Hippocampal formation (tissue), 2 donors: ENCODE measurements around the gene CHST13.
A peak's percentile ranks its signal among the peaks of the same experiment; 100 is the strongest.

Source experiments
- DNase-seq, 2 donors: peaks; one replicate each; lab custom pipeline; 2025; lab: John Stamatoyannopoulos, UW

The CHST13 gene

DNA sequence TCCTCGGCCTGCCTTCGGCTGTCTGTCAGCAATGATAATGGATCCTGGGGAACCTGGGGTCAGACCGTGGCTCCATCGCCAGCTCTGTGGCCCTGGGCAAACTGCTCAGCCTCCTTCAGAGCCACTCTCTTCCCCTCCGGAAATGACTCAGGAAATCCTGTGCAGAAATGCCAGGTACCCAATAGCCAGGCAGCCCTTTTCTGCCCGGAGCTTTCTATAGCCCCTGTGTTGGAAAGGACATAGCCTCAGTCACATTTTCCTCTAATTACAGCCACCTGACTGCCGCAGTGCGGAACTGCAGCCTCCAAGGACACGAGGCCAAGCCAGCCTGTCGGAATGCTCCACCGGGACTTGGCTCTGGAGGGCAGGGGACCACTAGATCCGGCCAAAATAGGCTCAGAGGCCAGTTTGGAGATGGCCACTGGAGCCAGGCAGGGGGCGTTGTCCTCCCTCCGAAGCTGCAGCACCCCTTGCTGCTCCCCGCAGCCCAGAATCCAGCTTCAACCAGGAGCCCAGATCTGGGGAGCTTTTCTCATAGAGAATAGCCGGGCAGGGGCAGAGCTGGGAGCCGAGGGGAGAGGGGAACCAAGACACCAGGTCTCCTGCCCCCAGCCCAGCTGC, 36.7 kb upstream of the CHST13 start:
- no peak for DNase-seq

DNA sequence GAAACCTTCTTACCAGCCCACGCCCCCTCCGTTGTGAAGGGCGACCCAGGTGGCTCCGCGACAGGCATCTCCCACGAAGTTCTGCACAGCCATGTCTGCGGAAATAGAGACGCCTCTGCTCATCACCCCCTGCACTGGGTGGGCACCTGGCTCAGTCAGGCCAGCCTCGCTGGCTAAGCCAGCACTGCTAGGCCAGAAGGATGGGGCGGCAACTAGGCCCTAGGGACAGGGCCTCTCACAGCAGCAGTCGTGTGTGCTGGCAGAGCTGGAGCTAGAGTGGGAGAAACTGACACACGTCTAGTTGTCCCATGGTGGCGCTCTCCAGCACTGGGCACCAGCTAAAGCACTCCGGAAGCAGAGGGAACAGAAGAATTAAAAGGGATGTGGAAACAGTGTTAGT, 35.8 kb upstream of the CHST13 start:
- DNase-seq: no peak

DNA sequence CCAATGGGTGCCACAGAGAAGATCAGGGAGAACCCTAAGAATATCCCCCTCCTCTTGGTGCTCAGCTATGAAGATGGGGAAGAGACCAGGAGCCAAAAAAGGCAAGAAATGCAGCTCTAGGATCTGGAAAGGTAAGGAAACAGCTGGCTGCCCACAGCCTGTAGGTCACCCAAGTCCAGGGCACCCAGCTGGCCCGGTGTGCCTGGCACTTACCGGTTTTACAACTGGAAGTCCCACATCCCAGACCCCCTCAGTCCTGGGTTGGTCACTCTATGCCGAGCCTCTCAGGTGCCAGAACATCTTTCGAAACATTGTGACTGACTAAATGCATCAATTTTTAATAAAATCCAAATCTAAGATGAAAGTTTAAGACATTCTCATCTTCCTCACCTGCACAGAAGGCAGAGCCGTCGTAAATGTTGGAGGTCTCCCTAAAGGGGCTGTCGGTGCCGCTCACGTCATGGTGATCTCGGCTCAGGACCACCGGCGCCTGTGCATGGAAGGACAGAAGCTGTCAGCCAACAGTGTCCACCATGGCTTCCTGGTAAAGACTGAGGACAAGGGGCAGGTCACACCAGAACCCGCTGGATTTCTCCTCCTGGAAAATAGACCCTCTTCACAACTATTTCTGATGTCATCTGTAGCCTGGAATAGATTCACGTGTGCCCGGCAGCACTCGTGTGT, 34.9 kb upstream of the CHST13 start:
- no peak for DNase-seq

DNA sequence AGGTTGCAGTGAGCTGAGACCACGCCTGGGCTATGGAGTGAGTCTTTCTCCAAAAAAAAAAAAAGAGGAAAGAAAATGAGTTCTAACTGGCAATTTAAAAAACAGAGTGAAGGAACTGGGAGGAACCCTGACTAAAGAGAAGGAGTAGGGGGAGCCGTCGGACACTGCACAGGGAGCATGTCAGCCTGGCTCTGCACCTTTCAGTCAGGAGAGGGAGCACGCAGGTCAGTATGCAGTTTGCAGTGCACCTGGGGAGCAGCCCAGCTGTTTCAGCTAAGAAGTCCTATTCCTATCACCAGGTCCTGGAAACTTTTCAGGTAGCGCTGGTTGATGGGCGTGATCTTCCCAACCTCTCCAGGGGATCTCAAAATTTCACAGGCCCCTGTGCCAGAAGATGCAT, 33.3 kb upstream of the CHST13 start:
- no peak for DNase-seq

DNA sequence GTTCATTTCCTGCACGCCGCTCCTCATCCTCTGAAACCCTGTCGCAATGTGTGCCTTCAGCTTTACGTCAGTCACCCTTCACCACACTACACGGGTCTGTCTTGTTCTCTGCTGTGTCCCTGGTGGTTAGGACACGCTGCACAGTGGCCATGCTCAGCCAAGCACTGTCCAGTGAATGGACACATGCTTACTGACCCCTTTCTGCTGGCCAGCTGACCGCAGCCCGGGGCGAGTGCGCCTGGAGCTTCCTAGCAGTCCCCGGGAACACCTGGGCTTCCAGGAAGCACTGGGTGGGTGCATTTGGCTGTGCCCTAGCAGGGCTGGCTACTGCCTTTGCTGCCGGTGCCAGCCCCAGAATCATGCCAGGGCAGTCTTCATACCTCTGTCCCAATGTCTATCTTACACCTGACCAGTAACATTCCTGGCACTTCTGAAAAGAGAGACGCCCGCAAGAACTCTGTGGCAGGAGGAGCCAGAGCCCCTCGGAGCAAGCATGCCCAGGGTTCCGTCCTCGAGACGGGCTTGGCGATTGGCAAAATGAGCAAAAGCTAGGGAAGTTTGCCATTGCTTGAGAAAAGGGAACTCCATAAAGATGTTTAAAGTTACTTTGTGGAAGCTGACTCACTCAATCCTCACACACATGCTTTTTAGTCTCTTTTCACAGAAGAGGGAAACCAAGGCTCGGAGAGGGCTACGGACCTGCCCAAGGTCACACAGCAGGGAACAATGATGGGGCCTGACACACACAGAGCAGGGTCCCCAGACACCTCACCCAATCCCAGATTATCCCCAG, 32.5 kb upstream of the CHST13 start:
- DNase-seq: no peak

DNA sequence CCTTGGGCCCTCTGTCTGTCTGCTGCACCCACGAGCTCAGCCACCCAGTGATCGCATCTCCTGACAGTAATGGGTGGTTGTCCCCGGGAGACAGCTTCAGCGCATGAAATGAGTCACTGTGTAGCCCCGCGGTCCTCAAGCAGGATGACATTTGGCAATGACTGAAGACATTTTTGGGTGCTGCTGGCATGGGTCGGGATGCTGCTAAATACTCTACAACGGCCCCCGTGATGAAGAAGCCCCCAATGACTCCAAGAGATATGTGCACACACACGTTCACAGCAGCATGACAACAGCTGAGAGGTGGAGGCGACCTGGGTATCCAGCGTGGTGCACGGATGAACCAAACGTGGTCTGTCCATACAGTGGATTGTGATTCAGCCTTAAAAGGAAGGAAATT, 30.9 kb upstream of the CHST13 start:
- DNase-seq: no peak

DNA sequence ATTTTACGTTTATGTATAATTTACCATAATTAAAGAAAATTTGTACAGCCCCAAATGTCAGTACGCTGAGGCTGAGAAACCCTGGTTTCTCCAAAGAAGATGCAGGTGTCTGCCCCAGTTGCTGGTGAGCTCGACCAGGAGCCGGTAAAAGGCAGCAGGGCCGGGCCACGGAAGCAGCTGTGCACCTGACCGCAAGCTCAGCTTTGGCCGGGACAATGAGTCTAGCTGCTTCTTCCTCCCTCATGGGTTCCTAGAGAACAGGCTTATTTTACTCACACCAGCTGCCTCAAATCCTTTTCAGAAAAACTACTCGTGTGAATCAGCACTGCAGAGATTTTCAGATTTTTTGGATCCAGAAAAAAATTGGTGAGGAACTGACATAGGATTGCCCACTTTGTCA, 30.2 kb upstream of the CHST13 start:
- peak in 1 of 2 donors; percentile 16 for DNase-seq

DNA sequence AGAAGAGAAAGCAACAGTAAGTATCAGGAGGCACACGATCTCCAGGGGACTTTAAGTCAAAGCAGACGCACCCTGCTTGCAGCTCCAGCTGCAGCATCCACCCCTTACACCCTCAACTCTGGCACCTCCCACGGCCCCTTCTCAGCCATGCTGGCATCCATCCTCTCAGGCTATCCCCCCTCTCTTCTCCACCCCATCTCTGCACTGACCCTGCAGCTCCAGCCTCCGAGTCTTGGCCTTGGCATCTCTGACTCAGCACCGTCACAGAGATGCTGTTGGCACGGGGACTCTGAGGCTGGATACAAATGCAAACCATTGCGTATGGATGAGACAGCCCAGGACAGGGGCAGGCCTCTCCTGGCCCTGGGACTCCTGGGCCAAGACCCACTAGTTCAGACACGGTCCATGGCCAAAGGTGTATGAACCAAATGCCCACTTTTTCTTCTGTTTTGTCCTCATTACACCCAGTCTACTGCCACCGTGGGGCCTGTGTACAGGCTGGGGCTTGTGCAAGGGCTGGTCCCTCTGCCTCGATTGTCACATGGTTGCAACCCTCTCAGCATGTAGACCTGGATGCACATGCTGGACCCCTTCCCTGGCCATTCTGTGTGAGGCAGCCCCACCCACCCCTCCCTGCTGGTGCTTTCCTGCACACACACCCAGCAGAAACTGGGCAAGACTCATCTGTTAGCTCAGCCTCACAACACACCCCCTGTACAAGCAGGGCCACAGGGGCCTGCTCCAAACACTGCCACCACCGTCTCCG, 29.6 kb upstream of the CHST13 start:
- DNase-seq: no peak

DNA sequence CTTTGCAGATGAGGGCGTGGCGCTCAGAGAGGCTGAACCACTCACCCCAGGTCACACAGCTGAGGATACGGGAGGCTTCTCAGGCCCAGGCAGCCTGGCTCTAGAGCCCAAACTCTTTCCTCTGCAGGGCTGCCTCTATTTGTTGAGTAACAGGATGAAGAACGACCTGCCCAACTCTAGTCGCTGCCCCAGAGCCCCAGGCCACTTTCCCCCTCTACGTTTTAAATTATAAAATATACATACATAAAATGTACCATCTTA, 29.1 kb upstream of the CHST13 start:
- no peak for DNase-seq

DNA sequence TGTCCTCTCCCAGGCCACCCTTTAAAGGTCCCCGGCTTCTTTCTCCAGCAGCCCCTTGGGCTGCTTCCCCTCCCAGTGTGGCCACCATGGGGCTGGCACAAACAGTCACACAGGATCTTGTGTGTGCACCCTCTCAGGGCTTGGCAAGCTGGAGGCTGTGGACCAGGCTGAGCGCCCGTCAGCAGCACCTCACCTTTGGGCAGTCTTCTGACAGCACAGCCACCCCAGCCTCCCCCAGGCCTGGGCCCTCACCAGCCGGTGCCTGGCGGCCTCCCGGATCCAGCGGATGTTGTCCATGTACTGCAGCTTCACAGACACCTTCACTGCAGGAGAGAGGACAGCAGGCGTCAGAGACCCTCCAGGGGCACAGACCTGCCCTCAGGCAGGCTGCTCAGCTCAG, 28.2 kb upstream of the CHST13 start:
- DNase-seq: no peak

DNA sequence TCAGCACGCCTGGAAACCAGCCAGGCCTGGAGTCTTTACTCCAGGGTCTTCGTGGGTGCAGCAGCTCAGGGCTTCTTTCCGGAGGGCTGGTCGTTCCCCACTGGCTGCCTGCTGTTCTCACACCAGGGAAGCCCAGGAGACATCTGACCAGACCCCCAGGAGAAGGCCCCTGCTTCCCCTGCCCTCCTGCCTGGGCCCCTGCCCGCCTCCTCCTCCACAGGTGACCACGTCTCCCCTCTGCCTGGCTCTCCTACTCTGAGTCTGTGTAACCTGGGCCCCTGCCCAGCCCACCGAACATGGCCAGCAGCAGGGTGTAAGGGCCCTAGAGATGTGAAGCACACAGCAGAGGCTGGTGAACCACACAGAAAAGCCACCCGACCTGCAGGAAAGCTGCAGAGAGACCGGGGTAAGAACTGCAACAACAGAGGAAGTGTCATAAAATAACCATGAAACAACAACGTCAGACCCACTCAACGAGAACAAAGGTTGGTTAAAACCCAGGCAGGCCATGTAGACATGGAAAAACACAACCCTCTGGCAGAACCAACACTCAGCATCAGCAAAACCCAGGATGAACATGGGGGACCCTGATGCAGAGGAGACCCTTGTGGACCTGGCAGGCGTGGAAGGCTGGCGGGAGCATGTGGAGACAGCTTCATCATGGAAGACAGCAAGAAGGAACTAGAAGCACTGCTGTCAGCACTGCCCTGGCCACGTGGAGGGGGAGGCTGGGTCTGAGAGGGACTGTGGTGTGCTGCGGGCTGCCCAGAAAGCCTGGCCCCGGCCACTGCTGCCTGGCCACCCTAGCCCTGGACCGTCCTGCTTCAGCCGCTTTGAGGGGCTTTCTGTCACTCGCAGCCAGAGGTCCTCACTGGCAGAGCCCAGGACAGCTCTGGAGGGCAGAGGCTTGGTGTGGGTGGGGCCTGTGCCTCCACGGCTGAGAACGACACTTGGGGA, 26.8 kb upstream of the CHST13 start:
- DNase-seq: no peak

DNA sequence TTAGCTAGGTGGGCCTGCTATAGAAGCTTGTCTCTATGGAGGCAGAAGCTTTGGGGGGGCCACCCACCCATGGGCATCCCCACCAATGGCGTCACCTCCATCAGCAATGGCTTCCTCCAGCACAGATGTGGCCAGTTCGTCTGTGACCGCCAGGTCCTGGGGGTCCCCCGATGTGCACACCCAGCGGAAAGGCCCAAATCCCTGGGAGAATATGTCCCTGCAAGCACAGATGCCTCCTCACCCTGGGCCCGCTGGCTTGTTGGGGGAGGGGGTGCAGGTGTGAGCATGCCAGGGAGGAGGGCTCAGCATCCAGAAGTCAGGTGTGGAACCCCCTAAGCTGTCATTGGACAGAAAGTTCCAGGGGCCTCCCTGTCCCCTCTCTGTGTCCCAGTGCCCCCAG, 26.0 kb upstream of the CHST13 start:
- DNase-seq: no peak

DNA sequence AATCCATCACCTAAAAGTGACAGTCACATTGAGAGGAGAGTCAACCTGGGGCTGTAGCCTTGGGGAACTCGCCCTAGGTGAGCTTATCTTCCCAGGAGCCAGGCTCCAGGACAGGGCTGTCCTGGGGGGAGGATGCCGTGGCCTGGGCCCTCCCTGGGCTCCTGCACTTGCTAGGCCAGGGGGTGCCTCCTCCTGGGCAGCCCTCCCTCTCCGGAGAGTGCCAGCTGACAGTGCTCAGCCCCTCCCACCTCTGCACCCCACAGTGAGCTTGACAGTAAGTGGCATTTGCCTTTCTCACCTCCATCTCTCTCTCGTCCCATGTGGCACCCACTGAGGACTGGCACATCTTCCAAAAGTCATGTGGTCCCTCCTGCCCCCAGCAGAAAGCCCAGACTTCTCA, 25.5 kb upstream of the CHST13 start:
- no peak for DNase-seq

DNA sequence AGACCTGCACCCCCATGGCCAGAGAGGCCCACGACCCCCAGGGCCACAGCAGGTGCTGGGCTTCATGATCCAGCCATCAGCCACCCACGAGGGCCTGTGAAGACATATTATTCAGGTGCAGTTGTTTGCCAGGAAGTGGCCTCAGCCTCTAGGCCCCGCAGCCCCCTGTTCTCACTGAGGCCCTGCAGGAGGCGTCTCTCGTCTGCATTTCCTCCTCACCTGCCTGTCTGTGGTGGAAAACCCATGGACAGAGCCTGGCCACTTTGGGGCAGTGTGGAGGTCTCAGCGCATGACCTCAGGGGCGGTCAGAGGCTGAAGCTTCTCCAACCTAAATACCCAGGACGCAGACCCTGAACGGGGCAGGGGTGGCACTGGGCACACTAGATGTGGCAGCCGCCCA, 25.0 kb upstream of the CHST13 start:
- DNase-seq: no peak

DNA sequence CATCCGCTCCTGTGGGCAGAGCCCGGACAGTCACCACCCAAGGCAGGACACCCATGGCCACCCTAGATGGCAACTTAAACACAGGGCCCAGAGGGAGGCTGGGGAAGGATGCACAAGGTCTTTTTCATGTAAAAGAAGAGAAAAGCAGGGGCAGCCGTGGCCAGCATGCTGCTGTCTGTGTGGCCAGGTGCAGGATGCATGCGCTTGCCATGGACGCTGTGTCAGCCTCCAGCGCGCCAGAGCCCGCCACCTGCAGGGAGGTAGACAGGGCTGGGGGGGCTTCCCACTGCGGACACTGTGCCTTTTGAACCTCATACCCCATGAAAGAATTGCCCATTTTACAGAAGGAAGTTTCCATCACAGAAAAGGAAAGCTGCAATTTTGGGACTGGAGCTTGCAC, 24.6 kb upstream of the CHST13 start:
- no peak for DNase-seq

DNA sequence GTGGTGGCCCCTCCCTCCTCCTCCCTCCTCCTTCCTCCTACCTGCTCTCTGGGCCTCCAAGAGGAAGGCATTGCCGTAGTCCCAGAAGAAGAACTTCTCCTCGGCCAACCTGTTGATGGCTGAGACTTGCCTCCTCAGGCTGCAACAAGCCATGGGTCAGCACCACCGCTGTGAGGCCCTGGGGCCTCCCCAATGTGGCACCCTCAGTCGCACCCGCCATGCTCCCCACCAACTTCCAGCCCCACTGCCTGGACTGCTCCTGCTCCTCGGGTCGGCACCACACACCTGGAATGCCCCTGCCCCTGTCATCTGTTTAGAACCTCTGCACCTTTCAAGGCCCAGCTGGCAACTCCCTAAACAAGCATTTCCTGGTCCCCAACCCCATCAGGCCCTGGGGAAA, 23.9 kb upstream of the CHST13 start:
- no peak for DNase-seq

DNA sequence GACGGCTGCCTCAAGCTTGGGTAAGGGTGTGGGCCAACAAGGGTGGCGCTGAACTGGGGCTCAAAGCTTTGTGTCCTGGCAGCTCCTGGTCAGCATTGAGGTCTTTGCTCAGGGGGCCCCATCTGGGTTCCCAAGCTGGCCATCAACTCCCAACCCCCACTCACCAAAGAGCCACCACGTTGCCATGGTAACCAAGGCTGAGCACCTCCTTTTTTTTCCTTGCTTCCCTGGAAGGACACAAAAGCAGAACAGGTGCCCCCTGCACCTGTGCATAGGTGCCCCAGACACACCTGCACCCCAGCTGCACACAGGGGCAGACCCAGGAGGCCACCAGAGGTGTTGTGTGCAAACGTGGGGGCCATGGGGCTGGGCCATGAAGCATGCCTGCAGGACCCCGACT, 22.9 kb upstream of the CHST13 start:
- no peak for DNase-seq

DNA sequence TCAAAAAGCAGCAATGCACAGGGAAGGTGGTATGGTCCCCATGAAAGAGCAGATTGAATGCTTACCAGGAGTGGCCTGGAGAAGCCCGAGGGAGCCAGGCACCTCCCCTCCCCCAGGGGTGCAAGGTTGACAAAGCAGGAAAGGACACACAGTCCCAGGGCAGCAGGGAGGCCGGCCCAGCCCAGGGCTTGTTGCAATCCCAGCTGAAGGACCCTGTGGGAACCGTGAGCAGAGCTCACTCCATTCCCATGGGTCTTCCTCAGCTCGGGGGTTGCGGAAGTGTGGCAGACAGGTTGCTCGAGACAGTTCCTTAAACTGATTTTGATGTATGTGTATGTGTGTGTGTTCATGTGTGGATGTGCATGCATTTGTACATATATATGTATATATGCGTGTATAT, 22.2 kb upstream of the CHST13 start:
- no peak for DNase-seq

DNA sequence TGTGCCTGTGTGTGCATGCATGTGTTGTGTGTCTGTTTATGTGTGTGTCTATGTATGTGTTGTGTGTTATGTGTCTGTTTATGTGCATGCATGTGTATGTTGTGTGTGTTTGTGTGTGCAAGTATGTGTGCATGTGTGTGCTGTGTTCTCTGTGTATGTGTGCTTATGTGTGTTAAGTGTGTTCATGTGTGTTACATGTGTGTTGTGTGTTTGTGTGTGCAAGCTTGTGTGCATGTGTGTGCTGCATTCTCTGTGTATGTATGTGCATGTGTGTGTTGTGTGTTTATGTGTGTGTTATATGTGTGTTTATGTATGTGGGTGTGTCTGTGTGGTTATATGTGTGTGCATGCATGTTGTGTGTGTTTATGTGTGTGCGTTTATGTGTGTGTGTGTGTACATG, 21.3 kb upstream of the CHST13 start:
- no peak for DNase-seq

DNA sequence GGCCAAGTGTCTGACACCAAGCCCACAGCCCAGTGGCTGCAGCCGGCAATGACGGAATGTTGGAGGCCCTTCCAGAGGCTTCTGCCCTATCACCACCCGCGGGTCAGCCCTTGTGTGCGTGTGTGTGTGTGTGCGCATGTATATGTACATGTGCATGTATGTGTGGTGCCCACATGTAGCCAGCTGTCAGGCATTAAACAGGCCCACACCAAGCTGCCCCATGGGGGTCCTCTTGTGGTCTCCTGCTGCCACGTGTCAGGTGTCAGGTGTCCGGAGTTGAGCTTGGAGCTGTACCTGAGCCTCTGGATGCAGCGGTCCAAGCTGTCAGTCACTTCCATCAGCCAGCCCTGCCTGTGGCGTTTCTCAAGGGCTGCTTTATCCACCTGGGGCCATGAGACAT, 20.3 kb upstream of the CHST13 start:
- DNase-seq: no peak

DNA sequence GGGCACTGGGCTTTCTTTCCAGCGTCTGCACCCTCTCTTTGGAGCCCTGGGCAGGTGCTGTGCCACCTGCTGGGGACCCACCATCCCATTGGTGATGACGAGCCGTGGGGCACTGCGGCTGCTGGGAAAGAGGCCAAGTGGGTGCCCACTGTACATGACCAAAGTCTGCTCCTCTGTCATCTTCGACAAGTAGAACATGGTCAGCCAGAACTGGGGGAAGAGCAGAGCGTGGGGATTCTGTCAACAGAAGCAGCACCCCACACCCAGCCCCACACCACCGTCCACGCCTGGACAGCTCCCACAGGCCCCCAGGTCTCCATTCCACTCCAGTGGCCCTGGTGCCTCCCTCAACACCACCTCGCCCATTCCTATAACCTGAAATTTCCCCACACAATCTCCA, 16.1 kb upstream of the CHST13 start:
- DNase-seq: no peak

DNA sequence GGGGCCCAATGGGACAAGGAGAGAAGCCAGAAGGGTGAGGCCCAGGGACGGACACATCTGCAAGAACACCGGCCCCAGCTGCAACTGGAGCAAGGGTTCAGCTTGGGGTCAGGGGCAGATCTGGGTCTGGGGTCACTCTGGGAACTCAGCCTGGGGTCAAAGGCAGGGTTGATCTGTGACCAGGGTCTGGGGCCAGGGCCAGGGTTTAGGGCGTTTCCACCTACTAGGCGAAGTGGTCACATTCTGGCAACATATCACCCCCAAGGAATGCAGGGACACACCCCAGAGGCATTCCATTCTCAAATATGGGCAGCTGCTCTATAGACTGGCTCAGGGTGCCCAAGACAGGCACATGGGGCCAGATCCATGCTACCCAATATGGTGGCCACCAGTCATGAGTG, 15.4 kb upstream of the CHST13 start:
- no peak for DNase-seq
